PC-3 (cell line): ENCODE results near the gene RAB44. TPM values are rescaled to one million over a fixed set of nuclear protein-coding genes. Genes with fewer than 3 reads are reported as not detected.

Experiments
- ATAC-seq: fragments of 200-7000 bp; cut with Tn5 transposase; 2 replicates; pipeline ENCODE4 v1.9.1; 2020; ENCODE audit warnings: mild to moderate bottlenecking, moderate library complexity
- BruUV-seq: library from RNA; stranded (reverse); fragments of 400-500 nt; replicated peaks from 2 replicates; lab custom pipeline; 2021; lab: Mats Ljungman, UMichigan
- CTCF ChIA-PET: fragments of 300-600 bp; sonication (Branson Sonifier 250); formaldehyde crosslinking; loops from one replicate; lab custom pipeline; 2022; ENCODE audit warnings: antibody characterized with exemption; lab: Charles Lee
- POLR2A ChIA-PET: fragments of 300-600 bp; sonication (Branson Sonifier 250); formaldehyde crosslinking; loops from one replicate; lab custom pipeline; 2022; ENCODE audit warnings: antibody characterized with exemption; ENCODE audit not compliant: unreplicated experiment; lab: Charles Lee
- DNase-seq: peaks from one replicate; pipeline ENCODE4 v3.0.0-alpha.2; 2015
- H2AFZ ChIP-seq: fragments of 300-600 bp; sonication (generic); 2 replicates; pipeline ENCODE4 v1.6.0; 2016; ENCODE audit warnings: antibody characterized with exemption, low read length
- H3F3A ChIP-seq: fragments of 300-600 bp; sonication (generic); one replicate; pipeline ENCODE4 v1.6.0; 2017; ENCODE audit warnings: antibody characterized with exemption, low read length, control low read depth, mild to moderate bottlenecking; ENCODE audit not compliant: unreplicated experiment
- H3K27ac ChIP-seq: fragments of 300-600 bp; sonication (generic); 2 replicates; pipeline ENCODE4 v1.5.1; 2016; ENCODE audit warnings: mild to moderate bottlenecking, low read length
- H3K27me3 ChIP-seq: fragments of 300-600 bp; sonication (generic); 2 replicates; pipeline ENCODE4 v1.6.1; 2016; ENCODE audit warnings: low read length, mixed read lengths
- H3K36me3 ChIP-seq: fragments of 300-600 bp; sonication (generic); 2 replicates; pipeline ENCODE4 v1.6.1; 2016; ENCODE audit warnings: low read depth, mixed run types, low read length, mixed read lengths
- H3K4me1 ChIP-seq: fragments of 300-600 bp; sonication (generic); 2 replicates; pipeline ENCODE4 v1.5.1; 2016; ENCODE audit warnings: low read length; ENCODE audit not compliant: insufficient read depth
- H3K4me2 ChIP-seq: fragments of 300-600 bp; sonication (generic); 2 replicates; pipeline ENCODE4 v1.6.0; 2016; ENCODE audit warnings: low read length
- H3K4me3 ChIP-seq: fragments of 300-600 bp; sonication (generic); 2 replicates; pipeline ENCODE4 v1.5.1; 2016; ENCODE audit warnings: mild to moderate bottlenecking, low read length, mixed read lengths
- H3K79me2 ChIP-seq: fragments of 300-600 bp; sonication (generic); 2 replicates; pipeline ENCODE4 v1.6.1; 2017; ENCODE audit warnings: low read length, mixed read lengths
- H3K9ac ChIP-seq: fragments of 300-600 bp; sonication (generic); 2 replicates; pipeline ENCODE4 v1.6.0; 2016; ENCODE audit warnings: mild to moderate bottlenecking, low read length
- H3K9me2 ChIP-seq: fragments of 300-600 bp; sonication (generic); replicated peaks from 2 replicates; pipeline ENCODE4 v1.6.1; 2016; ENCODE audit warnings: mixed run types, low read length, mixed read lengths
- H3K9me3 ChIP-seq: fragments of 300-600 bp; sonication (generic); 2 replicates; pipeline ENCODE4 v1.6.1; 2016; ENCODE audit warnings: low read length, mixed read lengths
- H4K20me1 ChIP-seq: fragments of 300-600 bp; sonication (generic); 2 replicates; pipeline ENCODE4 v1.6.1; 2016; ENCODE audit warnings: low read length, mixed read lengths
- EZH2 ChIP-seq: fragments of 300-600 bp; sonication (generic); IDR thresholded peaks from one replicate; pipeline ENCODE4 v1.6.1; 2017; ENCODE audit warnings: antibody characterized with exemption, mild to moderate bottlenecking, low read length; ENCODE audit not compliant: unreplicated experiment
- EZH2phosphoT487 ChIP-seq: fragments of 300-600 bp; sonication (generic); IDR thresholded peaks from 2 replicates; pipeline ENCODE4 v1.6.1; 2018; ENCODE audit warnings: mild to moderate bottlenecking, antibody characterized with exemption, low read length, borderline replicate concordance
- intact Hi-C: fragments of 100-400 bp; cut with micrococcal nuclease; formaldehyde crosslinking; loops from 2 replicates; pipeline ENCODE4 v1.9.0; 2023
- total RNA-seq: library from RNA; depleted of rRNA; stranded (reverse); fragments of >200 nt; gene quantifications from 2 replicates; pipeline ENCODE4 v1.2.3, GENCODE V29; 2014
- TF ChIP-seq, protein P1 (sequence below): fragments of 300-600 bp; sonication (generic); conservative IDR thresholded peaks from 2 replicates; pipeline ENCODE4 v1.5.1; 2017; ENCODE audit warnings: antibody characterized with exemption, low read depth, mild to moderate bottlenecking, low read length

Gene RAB44
- total RNA-seq, 1 experiment from 2014 or later, result not detected

DNA sequence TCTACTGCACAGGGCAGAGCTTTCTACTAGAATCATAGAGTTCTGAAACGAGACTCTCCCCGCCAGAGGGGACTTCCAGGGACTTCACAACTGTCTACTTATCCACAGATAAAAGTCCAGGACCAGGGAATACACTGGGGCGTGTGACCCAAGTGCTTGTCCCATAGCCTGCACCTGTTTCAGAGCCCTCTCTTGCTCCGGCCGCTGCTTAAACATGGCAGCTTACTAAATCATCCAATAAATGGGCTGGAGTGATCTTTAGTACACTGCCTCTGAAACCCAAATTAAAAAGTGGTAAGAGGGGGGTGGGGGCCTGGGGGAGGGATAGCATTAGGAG lies 8.9 kb upstream of the RAB44 start:
- POLR2A ChIA-PET, result interaction anchor here (0.7 kb wide), 1 partner anchor 248 kb away, joined by 3 read pairs; no protein-coding TSS in a partner anchor
- intact Hi-C loops, result no loop called here

DNA sequence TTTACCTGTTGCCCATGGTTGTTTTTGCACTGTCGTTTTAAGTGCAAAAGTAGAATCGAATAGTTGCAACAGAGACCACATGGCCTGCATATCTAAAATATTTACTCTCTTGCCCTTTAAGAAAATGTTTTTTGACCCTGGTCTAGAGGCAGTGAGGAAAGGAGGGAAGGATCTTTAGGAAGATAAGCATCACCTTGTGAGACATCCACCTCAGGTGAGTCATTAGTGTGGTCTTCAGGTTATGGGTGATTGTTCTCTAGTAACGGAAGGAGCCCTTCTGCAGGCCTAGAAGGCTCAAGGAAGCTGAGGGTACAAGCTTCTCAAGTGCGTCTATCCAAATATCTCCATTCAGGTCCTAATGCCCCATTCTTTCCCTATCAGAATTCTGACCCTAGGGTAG lies 6.6 kb upstream of the RAB44 start:
- no peak for TF ChIP-seq EZH2phosphoT487
- no peak for TF ChIP-seq EZH2
- TF ChIP-seq, protein P1, sequence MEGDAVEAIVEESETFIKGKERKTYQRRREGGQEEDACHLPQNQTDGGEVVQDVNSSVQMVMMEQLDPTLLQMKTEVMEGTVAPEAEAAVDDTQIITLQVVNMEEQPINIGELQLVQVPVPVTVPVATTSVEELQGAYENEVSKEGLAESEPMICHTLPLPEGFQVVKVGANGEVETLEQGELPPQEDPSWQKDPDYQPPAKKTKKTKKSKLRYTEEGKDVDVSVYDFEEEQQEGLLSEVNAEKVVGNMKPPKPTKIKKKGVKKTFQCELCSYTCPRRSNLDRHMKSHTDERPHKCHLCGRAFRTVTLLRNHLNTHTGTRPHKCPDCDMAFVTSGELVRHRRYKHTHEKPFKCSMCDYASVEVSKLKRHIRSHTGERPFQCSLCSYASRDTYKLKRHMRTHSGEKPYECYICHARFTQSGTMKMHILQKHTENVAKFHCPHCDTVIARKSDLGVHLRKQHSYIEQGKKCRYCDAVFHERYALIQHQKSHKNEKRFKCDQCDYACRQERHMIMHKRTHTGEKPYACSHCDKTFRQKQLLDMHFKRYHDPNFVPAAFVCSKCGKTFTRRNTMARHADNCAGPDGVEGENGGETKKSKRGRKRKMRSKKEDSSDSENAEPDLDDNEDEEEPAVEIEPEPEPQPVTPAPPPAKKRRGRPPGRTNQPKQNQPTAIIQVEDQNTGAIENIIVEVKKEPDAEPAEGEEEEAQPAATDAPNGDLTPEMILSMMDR, result no peak
- Histone ChIP-seq H4K20me1 (no peaks in the 10 kb centered on the region), H3K9ac (no peak overlapping the region), H3K4me3 (no peak overlapping the region), H3K27ac (no peak overlapping the region), H3K9me3 (no peaks in the 10 kb centered on the region), H3K27me3 (no peaks in the 10 kb centered on the region), H3K36me3 (no peaks in the 10 kb centered on the region; the same call in 1 of the 2 replicates), H3F3A (no peaks in the 10 kb centered on the region), H3K4me1 (peaks cover 12% of the 10 kb centered on the region), H2AFZ (no peak overlapping the region), H3K4me2 (no peak overlapping the region), H3K9me2 (no peaks in the 10 kb centered on the region), H3K79me2 (no peaks in the 10 kb centered on the region)
- BruUV-seq, result no TSS peak
- ChIA-PET POLR2A (no interaction called here), CTCF (no interaction called here)
- ATAC-seq (no peak), DNase-seq (peak; percentile 58)
- intact Hi-C loops, result no loop called here

More for the DNA sequence above, 8.9 kb upstream of the RAB44 start:
- Histone ChIP-seq H3K36me3 (peaks cover 12% of the 10 kb centered on the region), H3F3A (no peaks in the 10 kb centered on the region), H4K20me1 (no peaks in the 10 kb centered on the region), H3K27me3 (no peaks in the 10 kb centered on the region), H3K9me3 (no peaks in the 10 kb centered on the region), H3K9ac (no peak overlapping the region), H3K27ac (no peak overlapping the region), H3K4me1 (peaks cover 13% of the 10 kb centered on the region), H2AFZ (no peak overlapping the region), H3K4me2 (no peak overlapping the region), H3K9me2 (no peaks in the 10 kb centered on the region), H3K4me3 (no peak overlapping the region), H3K79me2 (0 out of 2 replicates have a peak, but pooled peaks cover 9% of the 10 kb centered on the region)
- TF ChIP-seq EZH2phosphoT487, result no peak
- no peak for TF ChIP-seq EZH2
- TF ChIP-seq, protein P1, result no peak
- no peak for DNase-seq
- no TSS peak for BruUV-seq
- ATAC-seq, result no peak
- CTCF ChIA-PET, result no interaction called here

DNA sequence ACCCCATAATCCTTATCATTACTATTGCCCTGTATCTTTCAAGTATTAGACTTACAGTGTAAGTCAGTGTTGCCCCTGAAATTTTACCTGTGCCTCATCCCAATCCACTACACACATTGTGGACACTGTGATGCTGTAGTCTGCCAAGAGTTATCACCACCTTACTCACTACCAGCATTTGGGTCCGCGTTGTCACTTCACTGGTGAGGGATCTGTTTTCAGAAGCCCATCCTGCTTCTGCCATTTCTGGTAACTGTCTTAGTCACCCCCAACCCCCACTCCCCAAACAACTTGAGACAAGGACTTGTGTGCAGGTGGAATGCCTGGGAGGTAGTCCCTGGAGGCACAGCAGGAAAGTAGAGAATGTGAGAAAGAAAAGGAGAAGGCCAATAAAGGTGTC lies 6.0 kb upstream of the RAB44 start:
- H3K79me2 ChIP-seq, result no peaks in the 10 kb centered on the region
- H3K4me3 ChIP-seq, result no peak overlapping the region
- no peak overlapping the region for H3K9ac ChIP-seq
- no peaks in the 10 kb centered on the region for H4K20me1 ChIP-seq
- DNase-seq (no peak), ATAC-seq (no peak)
- peaks cover 12% of the 10 kb centered on the region for H3K4me1 ChIP-seq
- TF ChIP-seq EZH2phosphoT487 (no peak), EZH2 (no peak)
- TF ChIP-seq, protein P1, result no peak
- H3F3A ChIP-seq, result no peaks in the 10 kb centered on the region
- no peaks in the 10 kb centered on the region for H3K27me3 ChIP-seq
- H3K27ac ChIP-seq, result no peak overlapping the region
- BruUV-seq, result no TSS peak
- no peaks in the 10 kb centered on the region for H3K9me2 ChIP-seq
- ChIA-PET CTCF (no interaction called here), POLR2A (no interaction called here)
- intact Hi-C loops, result no loop called here
- H3K4me2 ChIP-seq, result no peak overlapping the region
- no peaks in the 10 kb centered on the region for H3K9me3 ChIP-seq
- H3K36me3 ChIP-seq, result no peaks in the 10 kb centered on the region; the same call in 1 of the 2 replicates
- H2AFZ ChIP-seq, result no peak overlapping the region
